ENCODE data around the gene GREB1.

The GREB1 gene

DNA sequence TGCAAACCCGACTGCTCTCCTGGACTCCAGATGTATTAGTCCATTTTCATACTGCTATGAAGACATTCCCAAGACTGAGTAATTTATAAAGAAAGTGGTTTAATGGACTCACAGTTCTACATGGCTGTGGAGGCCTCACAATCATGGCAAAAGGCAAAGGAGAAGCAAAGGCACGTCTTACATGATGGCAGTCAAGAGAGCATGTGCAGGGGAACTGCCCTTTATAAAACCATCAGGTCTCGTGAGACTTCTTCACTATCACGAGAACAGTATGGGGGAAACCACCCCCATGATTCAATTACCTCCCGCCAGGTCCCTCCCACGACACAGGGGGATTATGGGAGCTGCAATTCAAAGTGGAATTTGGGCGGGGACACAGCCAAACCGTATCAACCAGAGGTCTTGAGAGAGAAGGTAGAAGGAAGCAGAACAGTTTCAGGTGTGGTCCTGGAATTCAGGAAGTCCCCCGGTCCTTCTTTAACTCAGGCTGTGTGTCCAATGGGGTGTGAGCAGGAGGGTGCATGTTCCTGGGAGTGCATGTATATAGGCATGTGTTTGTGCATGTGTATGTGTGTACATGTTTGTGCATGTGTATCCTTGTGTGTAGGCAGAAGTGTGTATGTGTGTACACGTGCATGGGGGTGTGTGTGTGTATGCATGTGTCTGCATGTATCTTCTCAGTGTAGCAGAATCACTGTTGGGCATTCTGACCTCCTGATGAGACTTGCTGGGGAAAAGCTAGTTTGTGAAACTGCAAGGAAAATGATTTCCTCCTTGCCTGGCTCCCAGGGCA is 46.2 kb downstream of the GREB1 start:
- DNase-seq (ENCODE audit: low read depth), result no peak

DNA sequence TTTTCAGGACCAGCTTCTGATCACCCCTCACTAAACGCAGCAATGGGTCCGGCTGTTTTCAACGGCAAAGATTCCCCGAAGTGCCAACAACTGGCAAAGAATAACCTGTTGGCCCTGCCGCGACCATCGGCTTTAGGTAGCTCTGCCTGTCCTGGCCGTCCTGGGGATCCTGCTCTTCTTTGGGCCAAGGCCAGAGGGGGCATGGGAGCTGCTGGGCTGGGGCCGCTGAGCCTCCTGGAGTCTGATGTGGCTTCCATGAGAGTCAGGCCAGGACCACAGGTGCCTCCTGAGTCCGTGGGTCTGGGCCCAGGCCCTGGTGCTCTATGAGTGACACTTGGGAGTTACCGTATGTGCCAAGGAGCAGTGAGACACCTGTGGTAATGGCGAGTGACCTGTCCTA is 46.9 kb downstream of the GREB1 start:
- DNase-seq (ENCODE audit: low read depth), result no peak

DNA sequence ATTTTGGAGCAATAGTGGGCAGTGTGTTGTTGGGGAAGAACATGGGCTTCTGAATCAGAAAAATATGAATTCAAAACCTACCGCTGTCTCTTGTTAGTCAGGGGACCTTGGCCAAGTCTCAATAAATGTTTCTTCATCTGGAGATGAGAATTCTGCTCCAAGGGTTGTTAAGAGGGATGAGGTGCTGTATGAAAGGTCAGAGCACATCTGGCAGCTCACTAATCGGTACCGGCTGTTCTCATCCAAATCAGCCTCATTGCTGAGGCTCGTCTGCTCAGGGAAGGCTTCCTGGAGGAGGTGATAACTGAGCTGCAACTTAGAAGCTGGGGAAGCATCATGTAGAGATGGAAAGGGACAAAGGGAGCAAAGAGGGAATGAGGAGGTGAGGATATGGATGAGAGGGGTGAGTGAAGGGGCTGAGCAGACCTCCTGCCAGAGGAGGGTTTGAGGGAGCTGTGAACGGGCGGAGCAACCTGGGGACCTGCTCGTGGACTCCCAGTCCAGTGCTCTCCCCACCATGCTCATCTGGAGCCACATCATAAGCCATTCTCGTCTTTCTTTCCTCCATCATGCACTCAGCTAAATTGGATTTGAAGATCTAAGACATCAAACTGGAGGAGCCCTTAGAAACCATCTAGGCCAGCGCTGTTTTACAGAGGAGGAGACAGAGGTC is 47.4 kb downstream of the GREB1 start:
- no peak for DNase-seq (ENCODE audit: low read depth)

DNA sequence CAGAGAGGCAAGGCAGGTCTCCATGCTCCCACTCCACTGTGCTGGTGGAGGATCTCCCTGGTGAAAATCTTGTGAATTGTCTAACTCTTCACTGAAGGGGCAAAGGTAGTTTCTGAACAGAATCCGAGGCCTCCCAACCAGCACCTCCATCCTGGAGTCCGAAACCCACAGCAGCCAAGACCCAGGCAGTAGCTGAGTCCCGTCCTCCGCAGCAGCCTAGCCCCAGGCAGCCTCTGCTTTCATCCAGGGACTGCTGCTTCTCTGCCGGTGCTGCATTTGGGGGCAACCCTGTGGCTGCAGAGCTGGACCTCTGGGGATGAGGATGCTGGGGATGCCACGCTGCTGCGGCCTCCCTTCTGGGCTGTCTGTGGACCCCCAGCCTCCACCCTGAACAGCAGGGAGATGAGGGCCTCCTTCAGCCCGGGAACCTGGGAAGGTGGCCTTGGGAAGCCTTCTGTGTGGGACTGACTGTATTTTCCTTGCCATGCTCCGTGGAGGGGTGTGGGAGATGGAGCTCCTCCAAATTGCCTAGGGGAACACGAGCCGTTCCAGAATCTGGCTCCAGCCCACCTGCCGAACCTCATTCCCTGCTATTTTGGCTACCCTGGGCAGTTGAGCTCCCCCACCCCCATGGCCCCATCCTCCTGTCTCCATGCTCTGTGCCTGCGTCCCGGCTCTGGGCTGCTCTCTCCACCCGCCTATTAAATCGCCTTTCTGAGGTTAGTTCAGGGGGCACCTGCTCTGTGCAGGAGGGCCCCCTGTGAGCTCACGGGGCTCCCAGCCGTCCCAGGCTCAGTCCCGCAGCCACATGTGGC is 48.2 kb downstream of the GREB1 start:
- DNase-seq (ENCODE audit: low read depth), result no peak

DNA sequence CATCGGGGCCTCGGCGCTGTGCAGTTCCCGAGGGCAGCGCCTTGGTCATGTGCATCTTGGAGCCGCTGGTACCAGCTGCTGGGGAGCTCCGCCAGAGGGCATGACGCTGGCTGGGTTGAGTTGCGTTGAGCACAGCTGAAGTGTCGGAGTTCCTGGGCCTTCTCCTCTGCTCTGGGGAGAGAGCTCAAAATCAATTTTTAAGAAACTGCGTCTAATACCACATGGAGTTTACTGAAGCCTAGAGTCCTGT is 48.7 kb downstream of the GREB1 start:
- DNase-seq (ENCODE audit: low read depth), result no peak

DNA sequence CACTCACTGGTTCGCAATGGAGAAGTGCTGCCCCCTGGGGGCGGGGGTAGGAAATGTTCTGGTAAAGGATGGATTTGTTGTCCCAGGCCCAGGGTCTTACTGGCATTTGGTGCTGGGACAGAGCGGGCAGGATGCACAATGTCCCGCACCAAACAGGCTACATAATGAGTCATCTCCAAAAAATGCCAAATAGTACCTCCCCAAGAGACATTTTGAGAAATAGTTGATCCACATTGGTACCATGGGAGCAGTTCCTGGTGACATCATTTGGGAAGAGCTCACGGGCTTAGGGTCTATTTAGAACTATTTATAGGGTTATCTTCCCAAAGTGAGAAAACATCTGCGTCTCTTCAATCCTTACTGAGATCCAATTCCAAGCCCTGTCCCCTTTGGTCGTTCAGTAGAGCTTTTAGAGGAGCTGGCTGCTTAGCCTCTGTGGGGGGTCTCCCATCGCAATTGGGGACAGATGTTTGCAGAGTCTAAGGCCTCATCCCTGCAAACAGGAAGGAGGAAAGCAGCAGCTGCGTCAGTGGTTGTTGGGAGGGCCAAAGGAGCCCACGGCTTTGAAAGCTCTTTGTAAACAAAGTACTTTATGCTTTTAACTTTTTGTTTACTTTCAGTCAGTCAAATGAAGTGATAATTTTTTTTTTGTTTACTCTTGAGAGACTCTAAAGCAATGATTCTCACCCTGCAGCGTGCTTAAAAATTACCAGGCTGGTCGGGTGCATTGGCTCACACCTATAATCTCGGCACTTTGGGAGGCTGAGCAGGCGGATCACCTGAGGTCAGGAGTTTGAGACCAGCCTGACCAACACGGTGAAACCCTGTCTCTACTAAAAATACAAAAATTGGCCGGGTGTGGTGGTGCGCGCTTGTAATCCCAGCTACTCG is 49.3 kb downstream of the GREB1 start:
- DNase-seq (ENCODE audit: low read depth), result peak; percentile 67

DNA sequence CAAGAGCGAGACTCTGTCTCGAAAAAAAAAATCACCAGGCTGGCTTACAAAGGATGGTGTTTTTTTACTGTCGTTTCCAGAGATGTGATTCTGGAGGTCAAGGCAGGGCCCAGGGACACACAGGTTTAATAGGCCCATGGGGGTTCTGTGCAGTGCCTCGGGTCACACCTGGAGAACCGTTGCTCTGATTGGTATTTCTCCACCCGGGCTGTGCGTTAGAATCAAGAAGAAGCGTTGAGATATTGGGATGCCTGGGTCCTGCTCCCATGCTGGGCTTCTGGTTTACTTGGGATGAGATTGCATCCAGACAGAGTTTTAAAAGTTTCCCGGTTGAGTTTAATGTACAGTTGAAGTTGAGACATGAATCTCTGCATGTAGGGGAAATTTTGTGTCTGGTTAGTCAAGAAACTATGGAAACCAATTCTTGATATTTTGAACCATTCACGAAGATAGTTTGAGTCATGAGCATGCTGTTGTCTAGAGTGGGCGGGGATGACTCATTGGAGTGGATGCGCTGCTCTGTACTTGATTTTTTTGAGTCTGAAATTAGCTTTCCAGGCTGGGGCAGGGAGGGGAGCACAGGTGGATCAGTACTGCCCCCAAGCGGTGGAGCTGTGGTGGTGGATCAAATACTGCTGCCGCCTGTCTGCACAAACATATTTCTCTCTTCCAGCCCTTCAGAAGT is 50.1 kb downstream of the GREB1 start:
- peak; percentile 84 for DNase-seq (ENCODE audit: low read depth)

DNA sequence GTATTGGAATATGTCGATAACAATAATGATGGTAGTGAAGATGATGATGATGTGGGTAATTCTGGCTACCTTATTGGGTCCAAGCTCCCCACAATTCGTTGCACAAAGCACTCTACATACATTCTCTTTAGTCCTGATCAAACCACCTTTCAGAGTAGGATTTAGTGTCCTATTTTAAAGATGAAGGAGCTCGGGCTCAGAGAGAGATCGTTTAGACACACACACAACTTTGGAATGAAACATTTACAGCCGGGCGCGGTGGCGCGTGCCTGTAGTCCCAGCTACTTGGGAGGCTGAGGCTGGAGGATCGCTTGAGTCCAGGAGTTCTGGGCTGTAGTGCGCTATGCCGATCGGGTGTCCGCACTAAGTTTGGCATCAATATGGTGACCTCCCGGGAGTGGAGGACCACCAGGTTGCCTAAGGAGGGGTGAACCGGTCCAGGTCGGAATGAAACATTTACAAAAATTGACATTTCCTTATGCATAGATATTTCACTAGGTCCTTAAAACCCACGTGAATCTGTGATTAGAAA is 50.7 kb downstream of the GREB1 start:
- no peak for DNase-seq (ENCODE audit: low read depth)

DNA sequence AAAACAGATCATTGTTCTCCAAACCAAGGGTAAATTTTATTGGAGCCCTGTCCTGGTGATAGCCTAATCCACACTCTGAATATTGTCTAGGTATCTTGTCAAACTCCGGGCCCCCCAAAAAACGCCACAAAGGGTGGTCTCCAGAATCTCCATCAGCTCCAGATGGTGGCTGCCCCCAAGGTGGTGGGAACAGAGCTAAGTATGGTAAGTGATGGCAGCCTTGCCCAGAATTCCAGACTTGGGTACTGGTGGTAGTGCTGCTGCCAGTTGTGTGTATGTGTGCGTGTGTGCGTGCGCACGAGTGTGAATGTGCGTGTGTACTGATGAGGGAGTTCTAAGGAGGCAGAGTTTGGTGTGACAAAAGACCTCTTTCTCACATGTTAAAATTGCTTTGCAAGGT is 51.2 kb downstream of the GREB1 start:
- DNase-seq (ENCODE audit: low read depth), result no peak

DNA sequence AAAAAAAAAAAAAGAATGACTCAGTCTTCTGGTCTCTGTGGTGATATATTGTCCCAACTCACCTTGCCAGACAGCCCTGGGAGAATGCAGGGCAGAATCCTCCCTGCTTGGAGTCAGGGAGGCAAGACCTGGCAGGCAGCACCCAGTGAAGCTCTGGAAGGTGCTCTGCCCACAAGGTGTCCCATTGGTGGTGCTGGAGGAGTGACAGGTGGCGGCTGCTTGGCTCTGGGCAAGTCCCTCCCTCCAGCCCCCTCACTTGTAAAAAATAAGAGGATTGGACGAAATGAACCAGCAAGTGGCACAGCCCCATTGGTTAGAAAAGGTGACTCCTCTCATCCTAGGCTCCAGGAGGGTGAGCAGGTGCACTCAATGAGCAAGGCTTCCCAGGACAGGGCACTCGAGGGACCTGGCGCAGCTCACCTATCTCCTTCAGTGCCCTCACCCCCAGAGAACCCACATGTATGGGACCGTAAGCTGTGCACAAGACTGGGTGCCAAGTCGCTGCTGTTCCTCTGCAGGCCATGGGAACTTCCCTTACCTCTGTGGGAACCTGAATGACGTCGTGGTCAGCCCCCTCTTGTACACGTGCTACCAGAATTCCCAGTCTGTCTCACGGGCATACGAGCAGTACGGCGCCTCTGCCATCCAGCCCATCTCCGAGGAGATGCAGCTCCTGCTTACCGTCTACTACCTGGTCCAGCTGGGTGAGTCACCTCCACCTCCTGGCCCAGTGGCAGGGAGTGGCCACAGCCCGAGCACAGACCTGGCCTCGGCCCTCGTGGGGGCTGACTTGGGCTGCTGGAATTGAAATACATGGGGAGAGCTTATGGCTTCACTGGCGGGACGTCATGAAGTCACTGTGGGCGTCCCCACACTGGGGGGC is 54.6 kb downstream of the GREB1 start:
- no peak for DNase-seq (ENCODE audit: low read depth)

DNA sequence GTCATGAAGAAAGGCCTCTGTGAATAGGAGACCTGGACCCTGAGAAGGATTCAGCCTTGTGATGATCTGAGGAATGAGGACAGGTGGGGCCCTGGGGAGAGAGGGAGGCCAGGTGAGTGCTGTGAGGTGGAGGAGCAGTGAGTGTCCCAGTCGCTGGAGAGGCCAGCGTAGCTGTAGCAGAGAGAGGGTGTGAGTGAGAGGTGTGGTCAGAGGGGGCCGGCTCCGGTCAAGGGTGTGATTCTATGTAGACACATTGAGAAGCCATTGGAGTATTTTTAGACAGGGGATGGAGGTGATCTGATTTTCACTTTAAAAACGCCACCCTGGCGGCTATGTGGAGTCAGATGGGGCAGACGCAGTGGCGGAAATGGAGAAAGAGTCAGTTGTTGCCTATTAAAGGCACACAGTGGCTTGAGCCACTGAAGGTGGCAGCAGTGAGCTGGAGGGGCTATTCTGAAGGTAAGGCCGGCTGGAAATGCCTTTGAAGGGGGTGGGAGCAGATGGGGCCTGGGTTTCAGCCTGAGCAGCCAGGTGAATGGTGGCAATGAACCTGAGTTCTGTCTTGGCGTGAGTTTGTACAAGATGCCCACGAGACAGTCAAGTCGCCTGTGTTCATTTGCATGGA is 55.6 kb downstream of the GREB1 start:
- DNase-seq (ENCODE audit: low read depth), result no peak

DNA sequence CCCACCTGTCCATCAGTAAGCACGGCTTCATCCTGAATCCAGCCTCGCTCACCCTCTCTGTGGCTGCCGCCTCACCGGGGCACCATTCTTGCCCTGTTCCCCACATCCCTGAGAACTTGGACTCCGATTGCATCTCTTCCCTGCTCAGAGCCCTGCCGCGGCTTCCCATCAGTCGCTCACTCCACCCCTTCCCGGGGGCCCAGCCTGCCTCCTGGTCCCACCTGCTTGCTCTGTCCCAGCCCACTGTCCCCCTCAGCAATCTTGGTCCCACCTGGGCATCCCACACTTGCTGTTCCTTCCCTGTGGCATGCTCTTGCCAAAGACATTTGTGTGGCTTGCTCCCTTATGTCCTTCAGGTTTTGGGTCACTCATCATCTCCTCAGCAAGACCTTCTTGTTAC is 56.3 kb downstream of the GREB1 start:
- DNase-seq (ENCODE audit: low read depth), result no peak

DNA sequence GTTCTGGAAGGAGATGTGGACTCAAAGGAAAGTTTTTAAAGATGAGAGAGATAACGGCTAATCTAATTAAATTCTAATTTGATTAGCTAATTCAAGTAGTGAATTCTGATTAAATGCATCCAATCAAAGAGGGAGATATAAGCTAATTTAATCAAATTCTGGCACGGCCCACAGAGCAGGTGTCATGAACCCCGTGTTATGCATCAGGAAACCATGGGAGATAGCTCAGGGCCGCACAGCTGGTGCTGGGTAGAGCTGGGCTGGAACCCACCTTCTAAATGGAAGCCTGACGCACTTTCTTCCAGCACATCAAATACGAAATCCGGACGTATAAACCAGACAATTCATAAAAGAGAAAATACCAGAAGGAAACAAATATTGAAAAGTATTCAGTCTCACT is 57.2 kb downstream of the GREB1 start:
- no peak for DNase-seq (ENCODE audit: low read depth)

DNA sequence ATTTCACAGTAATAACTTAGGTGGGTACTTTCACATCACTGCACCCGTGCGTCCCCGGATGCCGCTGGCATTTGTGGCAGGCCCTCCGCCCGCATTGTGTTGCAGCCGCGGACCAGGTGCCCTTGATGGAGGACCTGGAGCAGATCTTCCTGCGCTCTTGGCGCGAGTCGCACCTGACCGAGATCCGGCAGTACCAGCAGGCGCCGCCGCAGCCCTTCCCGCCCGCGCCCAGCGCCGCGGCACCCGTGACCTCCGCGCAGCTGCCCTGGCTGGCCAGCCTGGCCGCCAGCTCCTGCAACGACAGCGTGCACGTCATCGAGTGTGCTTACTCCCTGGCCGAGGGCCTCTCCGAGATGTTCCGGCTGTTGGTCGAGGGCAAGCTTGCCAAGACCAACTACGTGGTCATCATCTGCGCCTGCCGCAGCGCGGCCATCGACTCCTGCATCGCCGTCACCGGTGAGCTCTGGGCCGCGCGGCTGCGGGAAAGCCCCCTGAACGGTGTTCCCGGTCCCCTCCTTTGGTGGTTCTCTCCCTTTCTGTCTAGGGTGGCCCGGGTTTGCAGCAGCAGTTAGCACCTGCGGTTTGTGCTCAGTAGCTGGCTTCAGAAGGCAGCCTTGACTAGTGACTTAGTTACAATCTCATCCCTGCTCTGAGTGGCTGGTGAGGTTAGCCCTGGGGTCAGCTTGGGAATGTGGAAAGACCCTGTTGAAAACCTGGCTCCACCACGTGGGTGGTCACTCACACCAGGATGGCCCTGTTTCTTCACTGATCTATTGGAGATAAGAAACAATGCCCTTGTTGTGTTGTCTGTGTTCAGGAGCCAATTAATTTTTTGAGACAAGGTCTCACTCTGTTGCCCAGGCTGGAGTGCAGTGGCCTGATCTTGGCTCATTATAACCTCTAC is 59.1 kb downstream of the GREB1 start:
- DNase-seq (ENCODE audit: low read depth), result no peak

DNA sequence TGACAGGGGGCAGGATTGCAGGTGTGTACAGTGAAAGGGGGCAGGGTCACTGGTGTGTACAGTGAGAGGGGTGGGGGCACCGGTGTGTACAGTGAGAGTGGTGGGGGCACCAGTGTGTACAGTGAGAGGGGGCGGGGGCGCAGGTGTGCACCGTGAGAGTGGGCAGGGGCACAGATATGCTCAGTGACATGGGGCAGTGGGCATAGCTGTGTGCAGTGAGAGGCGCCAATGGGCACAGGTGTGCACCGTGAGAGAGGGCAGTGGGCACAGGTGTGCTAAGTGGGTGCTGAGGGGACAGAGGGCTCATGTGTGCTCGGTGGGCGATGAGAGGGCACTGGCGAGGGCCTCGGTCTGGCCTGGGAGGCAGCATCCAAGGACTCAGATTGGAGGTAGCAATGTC is 63.0 kb downstream of the GREB1 start:
- DNase-seq (ENCODE audit: low read depth), result no peak

DNA sequence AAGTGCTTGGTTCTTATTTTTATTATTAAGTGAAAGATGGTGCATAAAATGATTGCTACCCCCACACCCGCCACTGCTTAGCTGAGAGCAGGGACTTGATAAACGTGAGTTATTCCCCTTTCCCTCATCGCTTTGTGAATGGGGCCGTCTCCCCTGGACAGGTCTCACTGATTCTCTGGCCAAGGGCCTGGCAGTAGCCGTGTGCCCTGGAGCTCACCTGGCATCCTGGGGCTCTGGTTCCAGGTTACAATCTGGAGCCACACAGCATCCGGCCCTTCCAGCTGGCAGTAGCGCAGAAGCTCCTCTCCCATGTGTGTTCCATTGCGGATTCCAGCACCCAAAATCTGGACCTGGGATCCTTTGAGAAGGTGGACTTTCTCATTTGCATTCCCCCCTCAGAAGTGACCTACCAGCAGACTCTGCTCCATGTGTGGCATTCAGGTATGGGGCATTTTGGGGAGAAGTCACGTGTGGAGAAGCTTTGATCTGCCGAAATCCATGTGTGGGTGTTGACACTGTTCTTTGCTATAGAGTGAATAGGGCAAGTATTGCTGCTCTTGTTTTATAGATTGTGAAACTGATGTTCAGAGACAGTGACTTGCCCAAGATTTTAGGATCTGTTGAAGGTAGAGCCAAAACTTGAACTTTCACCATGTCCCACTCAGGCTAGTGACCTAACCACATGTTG is 63.8 kb downstream of the GREB1 start:
- no peak for DNase-seq (ENCODE audit: low read depth)

DNA sequence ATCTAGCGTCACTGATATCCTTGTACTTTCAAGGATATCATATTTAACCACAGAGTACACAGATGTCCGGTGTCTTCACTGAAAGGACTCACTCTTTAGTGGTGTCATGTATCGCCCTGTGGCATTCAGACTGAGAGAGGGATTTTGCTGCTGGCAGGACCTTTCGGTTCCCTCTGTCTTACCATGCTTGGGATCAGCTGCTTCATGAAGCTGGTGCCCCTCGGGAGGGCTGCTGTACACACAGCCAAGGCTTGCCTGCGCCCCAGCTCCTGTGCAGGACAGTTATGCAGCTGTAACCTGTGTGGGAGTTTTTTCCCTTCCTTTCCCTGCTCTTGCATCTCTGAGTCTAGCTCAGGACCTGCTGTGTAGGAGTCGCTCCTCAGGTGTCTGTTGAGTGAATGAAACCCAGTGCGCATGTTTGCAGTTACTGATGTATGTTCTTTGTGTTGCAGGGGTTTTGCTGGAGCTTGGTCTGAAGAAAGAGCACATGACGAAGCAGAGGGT is 64.4 kb downstream of the GREB1 start:
- DNase-seq (ENCODE audit: low read depth), result no peak
